Right kidney (tissue), 1 donor: ENCODE data around the gene CERS1.
"Not testable (repeated sequence)": the region's sequence is repeated elsewhere in the genome, so short reads cannot be mapped to it uniquely, and the experiment has no call there.

ENCODE experiments used
- DNase-seq: peaks from one replicate; pipeline ENCODE4 v3.0.0-alpha.2; 2016

CERS1 gene

GRCh38 chr19:18919086-18919899 is 23.3 kb upstream of the CERS1 start, which contains the start of the genes COPE and DDX49:
Gene COPE (minus strand): TSS chr19:18919387. CDS start chr19:18919348, 39 bp downstream.
Gene DDX49 (plus strand): TSS chr19:18919715. CDS start chr19:18919742, 27 bp downstream.
- peak; percentile 94 for DNase-seq

- not testable (repeated sequence) for DNase-seq
These were observed 21.6 kb upstream of the CERS1 start for GRCh38 chr19:18917593-18917992.

- DNase-seq = no peak
These were observed 19.7 kb upstream of the CERS1 start for GRCh38 chr19:18915639-18916038.

GRCh38 chr19:18913466-18913865 is 17.5 kb upstream of the CERS1 start:
- no peak for DNase-seq

- DNase-seq = no peak
These were observed 17.0 kb upstream of the CERS1 start for GRCh38 chr19:18912933-18913332.

- no peak for DNase-seq
These were observed 15.0 kb upstream of the CERS1 start for GRCh38 chr19:18910801-18911436.

- DNase-seq = no peak
These were observed 14.1 kb upstream of the CERS1 start for GRCh38 chr19:18910010-18910409.

- no peak for DNase-seq
These were observed 13.1 kb upstream of the CERS1 start for GRCh38 chr19:18908917-18909619.

- DNase-seq = no peak
These were observed 10.9 kb upstream of the CERS1 start for GRCh38 chr19:18906605-18907519.

GRCh38 chr19:18905513-18906236 is 9.7 kb upstream of the CERS1 start:
- DNase-seq = peak; percentile 40

- DNase-seq = no peak
These were observed 9.1 kb upstream of the CERS1 start for GRCh38 chr19:18905058-18905456.

GRCh38 chr19:18904334-18905057 is 8.5 kb upstream of the CERS1 start:
- DNase-seq = no peak

GRCh38 chr19:18903156-18904037 is 7.4 kb upstream of the CERS1 start:
- no peak for DNase-seq

- DNase-seq = not testable (repeated sequence)
These were observed 6.6 kb upstream of the CERS1 start for GRCh38 chr19:18902519-18902918.

- DNase-seq = no peak
These were observed 5.5 kb upstream of the CERS1 start for GRCh38 chr19:18901491-18901890.

- no peak for DNase-seq
These were observed 4.9 kb upstream of the CERS1 start for GRCh38 chr19:18900700-18901481.

- no peak for DNase-seq
These were observed 3.9 kb upstream of the CERS1 start for GRCh38 chr19:18899624-18900560.
